Measurements from ENCODE around the gene RERGL. TPM values are rescaled to one million over a fixed set of nuclear protein-coding genes. Genes with fewer than 3 reads are reported as not detected.
A peak's percentile ranks its signal among the peaks of the same experiment; 100 is the strongest.

The RERGL gene
- total RNA-seq (10 to 100 TPM in 1 of 2 donors, 1 to 10 TPM in 1; 6.9 to 30.6 TPM), polyA plus RNA-seq (1 to 10 TPM; 2.3 to 3.5 TPM)
- long read RNA-seq, donor 1, transcript RERGL-203 (5 exons, 973 nt): major isoform, 14 of 20 reads
- long read RNA-seq, donor 1, partial matches to known transcripts: 4 of 20 reads
- long read RNA-seq, donor 1, other reads (novel, unspliced or antisense): 0 of 20 reads
- long read RNA-seq, donor 2, partial matches to known transcripts: 1 of 2 reads
- long read RNA-seq, donor 2, other reads (novel, unspliced or antisense): 0 of 2 reads

- no peak for ATAC-seq (ENCODE audit: low FRiP score)
- H3K9me3 ChIP-seq (ENCODE audit: control insufficient read depth, low read length): no peaks in the 10 kb centered on the region
- H3K36me3 ChIP-seq (ENCODE audit: control insufficient read depth in 1 of 2, insufficient read depth in 2 of 2, low read length in 1 of 2): no peaks in the 10 kb centered on the region
- no peaks in the 10 kb centered on the region for H3K27me3 ChIP-seq (ENCODE audit: control insufficient read depth in 1 of 2, insufficient read depth in 2 of 2, low read length in 1 of 2)
- intact Hi-C loops (cut with DNase I): no loop called here
- no peak within 1 kb of the TSS for H3K4me3 ChIP-seq (ENCODE audit: low read length in 2 of 2)
- no peak for DNase-seq
- H3K4me1 ChIP-seq (ENCODE audit: control insufficient read depth in 1 of 2, insufficient read depth in 2 of 2, low read length in 2 of 2): no peaks in the 10 kb centered on the region
- 56 to 61% methylated on average over 1 of the region's 1 CpG for WGBS, 2 donors
- no peak within 1 kb of the TSS for H3K27ac ChIP-seq (ENCODE audit: low read depth in 1 of 2, low read length in 2 of 2)
Observed at GRCh38 chr12:18090093-18090492, at the start of gene RERGL. RERGL (minus strand) TSS chr12:18090193; CDS start chr12:18090140, 53 bp downstream.

GRCh38 chr12:18139254-18139653 lies 49.3 kb upstream of the RERGL start:
- intact Hi-C loops (cut with DNase I): no loop called here
- H3K4me3 ChIP-seq (ENCODE audit: low read length in 2 of 2): no peak overlapping the region
- no peaks in the 10 kb centered on the region for H3K4me1 ChIP-seq (ENCODE audit: control insufficient read depth in 1 of 2, insufficient read depth in 2 of 2, low read length in 2 of 2)
- H3K9me3 ChIP-seq (ENCODE audit: control insufficient read depth, low read length): no peaks in the 10 kb centered on the region
- H3K27ac ChIP-seq (ENCODE audit: low read depth in 1 of 2, low read length in 2 of 2): no peak overlapping the region
- no peaks in the 10 kb centered on the region for H3K36me3 ChIP-seq (ENCODE audit: control insufficient read depth in 1 of 2, insufficient read depth in 2 of 2, low read length in 1 of 2)
- ATAC-seq (ENCODE audit: low FRiP score): no peak
- 71 to 74% methylated on average over 4 of the region's 4 CpGs for WGBS, 2 donors
- DNase-seq: no peak
- H3K27me3 ChIP-seq (ENCODE audit: control insufficient read depth in 1 of 2, insufficient read depth in 2 of 2, low read length in 1 of 2): no peaks in the 10 kb centered on the region

GRCh38 chr12:18135509-18135908 lies 45.5 kb upstream of the RERGL start:
- H3K4me1 ChIP-seq (ENCODE audit: control insufficient read depth in 1 of 2, insufficient read depth in 2 of 2, low read length in 2 of 2): no peaks in the 10 kb centered on the region
- WGBS, 2 donors: 31 to 38% methylated on average over 8 of the region's 8 CpGs
- intact Hi-C loops (cut with DNase I): no loop called here
- DNase-seq: no peak
- no peak overlapping the region for H3K4me3 ChIP-seq (ENCODE audit: low read length in 2 of 2)
- H3K36me3 ChIP-seq (ENCODE audit: control insufficient read depth in 1 of 2, insufficient read depth in 2 of 2, low read length in 1 of 2): no peaks in the 10 kb centered on the region
- H3K27ac ChIP-seq (ENCODE audit: low read depth in 1 of 2, low read length in 2 of 2): no peak overlapping the region
- no peaks in the 10 kb centered on the region for H3K9me3 ChIP-seq (ENCODE audit: control insufficient read depth, low read length)
- no peaks in the 10 kb centered on the region for H3K27me3 ChIP-seq (ENCODE audit: control insufficient read depth in 1 of 2, insufficient read depth in 2 of 2, low read length in 1 of 2)
- peak; percentile 63 for ATAC-seq (ENCODE audit: low FRiP score)

GRCh38 chr12:18135086-18135485 lies 45.1 kb upstream of the RERGL start:
- DNase-seq: no peak
- no peak for ATAC-seq (ENCODE audit: low FRiP score)
- intact Hi-C loops (cut with DNase I): no loop called here
- Histone ChIP-seq H3K4me1 (ENCODE audit: control insufficient read depth in 1 of 2, insufficient read depth in 2 of 2, low read length in 2 of 2) (no peaks in the 10 kb centered on the region), H3K36me3 (ENCODE audit: control insufficient read depth in 1 of 2, insufficient read depth in 2 of 2, low read length in 1 of 2) (no peaks in the 10 kb centered on the region), H3K27ac (ENCODE audit: low read depth in 1 of 2, low read length in 2 of 2) (no peak overlapping the region), H3K27me3 (ENCODE audit: control insufficient read depth in 1 of 2, insufficient read depth in 2 of 2, low read length in 1 of 2) (no peaks in the 10 kb centered on the region), H3K4me3 (ENCODE audit: low read length in 2 of 2) (no peak overlapping the region), H3K9me3 (ENCODE audit: control insufficient read depth, low read length) (no peaks in the 10 kb centered on the region)
- WGBS, 2 donors: 9 to 10% methylated on average over 3 of the region's 3 CpGs

- Histone ChIP-seq H3K4me1 (ENCODE audit: control insufficient read depth in 1 of 2, insufficient read depth in 2 of 2, low read length in 2 of 2) (no peaks in the 10 kb centered on the region), H3K9me3 (ENCODE audit: control insufficient read depth, low read length) (peaks cover 3% of the 10 kb centered on the region), H3K27ac (ENCODE audit: low read depth in 1 of 2, low read length in 2 of 2) (no peak overlapping the region), H3K36me3 (ENCODE audit: control insufficient read depth in 1 of 2, insufficient read depth in 2 of 2, low read length in 1 of 2) (no peaks in the 10 kb centered on the region), H3K27me3 (ENCODE audit: control insufficient read depth in 1 of 2, insufficient read depth in 2 of 2, low read length in 1 of 2) (no peaks in the 10 kb centered on the region), H3K4me3 (ENCODE audit: low read length in 2 of 2) (no peak overlapping the region)
- ATAC-seq (ENCODE audit: low FRiP score): no peak
- intact Hi-C loops (cut with DNase I): no loop called here
- 85% methylated on average over 5 of the region's 5 CpGs for WGBS, 2 donors
- DNase-seq: no peak
Observed at GRCh38 chr12:18130851-18131250, 40.9 kb upstream of the RERGL start.

GRCh38 chr12:18123707-18124106 lies 33.7 kb upstream of the RERGL start:
- Histone ChIP-seq H3K27me3 (ENCODE audit: control insufficient read depth in 1 of 2, insufficient read depth in 2 of 2, low read length in 1 of 2) (no peaks in the 10 kb centered on the region), H3K9me3 (ENCODE audit: control insufficient read depth, low read length) (peaks cover 6% of the 10 kb centered on the region), H3K4me1 (ENCODE audit: control insufficient read depth in 1 of 2, insufficient read depth in 2 of 2, low read length in 2 of 2) (no peaks in the 10 kb centered on the region), H3K36me3 (ENCODE audit: control insufficient read depth in 1 of 2, insufficient read depth in 2 of 2, low read length in 1 of 2) (no peaks in the 10 kb centered on the region), H3K27ac (ENCODE audit: low read depth in 1 of 2, low read length in 2 of 2) (no peak overlapping the region), H3K4me3 (ENCODE audit: low read length in 2 of 2) (no peak overlapping the region)
- no peak for ATAC-seq (ENCODE audit: low FRiP score)
- 89 to 91% methylated on average over 5 of the region's 5 CpGs for WGBS, 2 donors
- DNase-seq: no peak
- intact Hi-C loops (cut with DNase I): no loop called here

- H3K36me3 ChIP-seq (ENCODE audit: control insufficient read depth in 1 of 2, insufficient read depth in 2 of 2, low read length in 1 of 2): no peaks in the 10 kb centered on the region
- DNase-seq (no peak), ATAC-seq (ENCODE audit: low FRiP score) (no peak)
- no peaks in the 10 kb centered on the region for H3K4me1 ChIP-seq (ENCODE audit: control insufficient read depth in 1 of 2, insufficient read depth in 2 of 2, low read length in 2 of 2)
- H3K4me3 ChIP-seq (ENCODE audit: low read length in 2 of 2): no peak overlapping the region
- intact Hi-C loops (cut with DNase I): no loop called here
- H3K27ac ChIP-seq (ENCODE audit: low read depth in 1 of 2, low read length in 2 of 2): no peak overlapping the region
- 90 to 96% methylated on average over 1 of the region's 1 CpG for WGBS, 2 donors
- no peaks in the 10 kb centered on the region for H3K27me3 ChIP-seq (ENCODE audit: control insufficient read depth in 1 of 2, insufficient read depth in 2 of 2, low read length in 1 of 2)
- H3K9me3 ChIP-seq (ENCODE audit: control insufficient read depth, low read length): peaks cover 3% of the 10 kb centered on the region
Observed at GRCh38 chr12:18120899-18121298, 30.9 kb upstream of the RERGL start.

- intact Hi-C loops (cut with DNase I): no loop called here
- no peaks in the 10 kb centered on the region for H3K9me3 ChIP-seq (ENCODE audit: control insufficient read depth, low read length)
- no peak overlapping the region for H3K27ac ChIP-seq (ENCODE audit: low read depth in 1 of 2, low read length in 2 of 2)
- no peaks in the 10 kb centered on the region for H3K4me1 ChIP-seq (ENCODE audit: control insufficient read depth in 1 of 2, insufficient read depth in 2 of 2, low read length in 2 of 2)
- no peak overlapping the region for H3K4me3 ChIP-seq (ENCODE audit: low read length in 2 of 2)
- no peaks in the 10 kb centered on the region for H3K36me3 ChIP-seq (ENCODE audit: control insufficient read depth in 1 of 2, insufficient read depth in 2 of 2, low read length in 1 of 2)
- no peaks in the 10 kb centered on the region for H3K27me3 ChIP-seq (ENCODE audit: control insufficient read depth in 1 of 2, insufficient read depth in 2 of 2, low read length in 1 of 2)
- DNase-seq (no peak), ATAC-seq (ENCODE audit: low FRiP score) (no peak)
- 76 to 80% methylated on average over 4 of the region's 4 CpGs for WGBS, 2 donors
Observed at GRCh38 chr12:18108611-18109010, 18.6 kb upstream of the RERGL start.

- no peak for DNase-seq
- 81 to 85% methylated on average over 2 of the region's 2 CpGs for WGBS, 2 donors
Observed at GRCh38 chr12:18103624-18104023, 13.6 kb upstream of the RERGL start.

More at GRCh38 chr12:18103624-18104023, 13.6 kb upstream of the RERGL start:
- Histone ChIP-seq H3K4me1 (ENCODE audit: control insufficient read depth in 1 of 2, insufficient read depth in 2 of 2, low read length in 2 of 2) (no peaks in the 10 kb centered on the region), H3K9me3 (ENCODE audit: control insufficient read depth, low read length) (no peaks in the 10 kb centered on the region), H3K27me3 (ENCODE audit: control insufficient read depth in 1 of 2, insufficient read depth in 2 of 2, low read length in 1 of 2) (no peaks in the 10 kb centered on the region), H3K27ac (ENCODE audit: low read depth in 1 of 2, low read length in 2 of 2) (no peak overlapping the region), H3K4me3 (ENCODE audit: low read length in 2 of 2) (no peak overlapping the region), H3K36me3 (ENCODE audit: control insufficient read depth in 1 of 2, insufficient read depth in 2 of 2, low read length in 1 of 2) (no peaks in the 10 kb centered on the region)
- intact Hi-C loops (cut with DNase I): no loop called here
- ATAC-seq (ENCODE audit: low FRiP score): no peak

All from aorta (tissue), 5 donors.